Ishikawa (cell line): Measurements from ENCODE around the gene MUC21.

Experiments used
- CEBPB ChIP-seq: IDR thresholded peaks from 2 replicates; pipeline ENCODE4 v1.6.1; 2012
- CREB1 ChIP-seq: IDR thresholded peaks from 2 replicates; pipeline ENCODE4 v1.6.1; 2012; ENCODE audit warnings: low read depth
- EP300 ChIP-seq: IDR thresholded peaks from 2 replicates; pipeline ENCODE4 v1.6.1; 2012; ENCODE audit warnings: borderline replicate concordance
- MAX ChIP-seq: IDR thresholded peaks from 2 replicates; pipeline ENCODE4 v1.6.1; 2012
- RAD21 ChIP-seq: IDR thresholded peaks from 2 replicates; pipeline ENCODE4 v1.6.1; 2012; ENCODE audit warnings: low read depth
- REST ChIP-seq: IDR thresholded peaks from 2 replicates; pipeline ENCODE4 v1.6.1; 2012; ENCODE audit warnings: low read depth, mild to moderate bottlenecking
- TAF1 ChIP-seq: IDR thresholded peaks from 2 replicates; pipeline ENCODE4 v1.6.1; 2012; ENCODE audit warnings: low read depth, mild to moderate bottlenecking
- YY1 ChIP-seq: IDR thresholded peaks from 2 replicates; pipeline ENCODE4 v1.6.1; 2012; ENCODE audit warnings: low read depth

GRCh38 chr6:30948811-30949210 lies 34.7 kb upstream of the MUC21 start:
- no peak for TF ChIP-seq CEBPB
- TF ChIP-seq RAD21, result no peak
- no peak for TF ChIP-seq REST
- TF ChIP-seq YY1, result no peak
- no peak for TF ChIP-seq CREB1
- no peak for TF ChIP-seq EP300
- TF ChIP-seq MAX, result no peak
- no peak for TF ChIP-seq TAF1
